IPS-18c (cell line): ENCODE measurements around the gene BDKRB1.
"Not testable (repeated sequence)": the region's sequence is repeated elsewhere in the genome, so short reads cannot be mapped to it uniquely, and the experiment has no call there.

ENCODE experiments used
- H3K4me3 ChIP-seq: 2 replicates; pipeline ENCODE4 v1.7.0; 2013; ENCODE audit warnings: low read depth, mild to moderate bottlenecking, low read length, moderate library complexity; ENCODE audit not compliant: insufficient read depth
- H3K9me3 ChIP-seq: one replicate; pipeline ENCODE4 v1.6.1; 2013; ENCODE audit warnings: mild to moderate bottlenecking, low read length, moderate library complexity; ENCODE audit not compliant: control insufficient read depth, insufficient read depth

The BDKRB1 gene

GRCh38 chr14:96229315-96229714, 26.7 kb upstream of the BDKRB1 start:
- Histone ChIP-seq H3K9me3 (peaks cover 4% of the 10 kb centered on the region), H3K4me3 (no peak overlapping the region)

GRCh38 chr14:96231056-96231455, 25.0 kb upstream of the BDKRB1 start:
- Histone ChIP-seq H3K4me3 (no peak overlapping the region), H3K9me3 (peaks cover 4% of the 10 kb centered on the region)

GRCh38 chr14:96231526-96232130, 24.4 kb upstream of the BDKRB1 start:
- H3K4me3 ChIP-seq, result no peak overlapping the region
- peaks cover 4% of the 10 kb centered on the region for H3K9me3 ChIP-seq

- Histone ChIP-seq H3K4me3 (no peak overlapping the region), H3K9me3 (peaks cover 4% of the 10 kb centered on the region)
These were observed 23.5 kb upstream of the BDKRB1 start for GRCh38 chr14:96232506-96232905.

- no peak overlapping the region for H3K4me3 ChIP-seq
- peaks cover 2% of the 10 kb centered on the region for H3K9me3 ChIP-seq
These were observed 22.3 kb upstream of the BDKRB1 start for GRCh38 chr14:96233661-96234060.

GRCh38 chr14:96235426-96235825, 20.6 kb upstream of the BDKRB1 start:
- Histone ChIP-seq H3K9me3 (peaks cover 2% of the 10 kb centered on the region), H3K4me3 (no peak overlapping the region)

- Histone ChIP-seq H3K4me3 (no peak overlapping the region), H3K9me3 (peaks cover 3% of the 10 kb centered on the region)
These were observed 18.4 kb upstream of the BDKRB1 start for GRCh38 chr14:96237641-96238040.

- peaks cover 6% of the 10 kb centered on the region for H3K9me3 ChIP-seq
- H3K4me3 ChIP-seq, result no peak overlapping the region
These were observed 17.2 kb upstream of the BDKRB1 start for GRCh38 chr14:96238676-96239265.

GRCh38 chr14:96239711-96240141, 16.3 kb upstream of the BDKRB1 start:
- Histone ChIP-seq H3K4me3 (no peak overlapping the region), H3K9me3 (peaks cover 4% of the 10 kb centered on the region)

GRCh38 chr14:96240641-96241040, 15.4 kb upstream of the BDKRB1 start:
- H3K9me3 ChIP-seq, result peaks cover 4% of the 10 kb centered on the region
- H3K4me3 ChIP-seq, result no peak overlapping the region

- H3K9me3 ChIP-seq, result peaks cover 4% of the 10 kb centered on the region
- H3K4me3 ChIP-seq, result no peak overlapping the region
These were observed 13.9 kb upstream of the BDKRB1 start for GRCh38 chr14:96242126-96242525.

GRCh38 chr14:96243785-96244184, 12.2 kb upstream of the BDKRB1 start:
- Histone ChIP-seq H3K9me3 (peaks cover 4% of the 10 kb centered on the region), H3K4me3 (no peak overlapping the region)

- not testable (repeated sequence) for H3K4me3 ChIP-seq, H3K9me3 ChIP-seq
These were observed 10.9 kb upstream of the BDKRB1 start for GRCh38 chr14:96245074-96245473.

- H3K9me3 ChIP-seq, result peaks cover 4% of the 10 kb centered on the region
- no peak overlapping the region for H3K4me3 ChIP-seq
These were observed 10.1 kb upstream of the BDKRB1 start for GRCh38 chr14:96245710-96246538.

GRCh38 chr14:96246539-96246847, 9.5 kb upstream of the BDKRB1 start:
- H3K9me3 ChIP-seq, result peaks cover 4% of the 10 kb centered on the region
- H3K4me3 ChIP-seq, result no peak overlapping the region

GRCh38 chr14:96247031-96247430, 9.0 kb upstream of the BDKRB1 start:
- no peak overlapping the region for H3K4me3 ChIP-seq
- peaks cover 4% of the 10 kb centered on the region for H3K9me3 ChIP-seq

- H3K9me3 ChIP-seq, result no peaks in the 10 kb centered on the region
These were observed 7.0 kb upstream of the BDKRB1 start for GRCh38 chr14:96249029-96249428.

GRCh38 chr14:96250485-96250884, 5.5 kb upstream of the BDKRB1 start:
- no peaks in the 10 kb centered on the region for H3K9me3 ChIP-seq
- H3K4me3 ChIP-seq, result no peak overlapping the region

More at GRCh38 chr14:96249029-96249428, 7.0 kb upstream of the BDKRB1 start:
- H3K4me3 ChIP-seq, result no peak overlapping the region
